CD4-positive, alpha-beta T cell (primary cell): Measurements from ENCODE around the gene RPTOR. TPM values are rescaled to one million over a fixed set of nuclear protein-coding genes. Genes with fewer than 3 reads are reported as not detected.

Experiments
- ATAC-seq: fragments of 200-7000 bp; cut with Tn5 transposase; one replicate; pipeline ENCODE4 v1.10.0; 2022; ENCODE audit warnings: mild to moderate bottlenecking; ENCODE audit not compliant: poor library complexity
- CTCF ChIA-PET: fragments of 350-600 bp; sonication (Branson Sonifier 250); formaldehyde crosslinking; loops from one replicate; lab custom pipeline; 2021; ENCODE audit warnings: antibody characterized with exemption, inconsistent platforms; lab: Charles Lee
- POLR2A ChIA-PET: fragments of 350-600 bp; sonication (Branson Sonifier 250); formaldehyde crosslinking; loops from one replicate; lab custom pipeline; 2021; ENCODE audit warnings: antibody characterized with exemption, inconsistent platforms; lab: Charles Lee
- DNase-seq, 14 experiments: peaks; one replicate each; pipeline ENCODE4 v3.0.0-alpha.2; 2013 to 2020; ENCODE audit warnings: mixed read lengths in 2 of 14
- H3K27ac ChIP-seq, 2 donors: one replicate each; pipeline versions ENCODE4 v1.5.1 to v1.7.0; 2013; ENCODE audit warnings: low read length in 2 of 2, low read depth in 1 of 2, mild to moderate bottlenecking in 1 of 2
- H3K27me3 ChIP-seq, 2 experiments: 1 replicate in 1 of 2; 2 replicates in 1 of 2; pipeline versions ENCODE4 v1.6.1 to v1.7.0; 2013; ENCODE audit warnings: low read length in 2 of 2, control low read depth in 1 of 2, mild to moderate bottlenecking in 1 of 2, moderate library complexity in 1 of 2; ENCODE audit not compliant: insufficient read depth in 2 of 2, control insufficient read depth in 1 of 2
- H3K36me3 ChIP-seq: one replicate; pipeline ENCODE4 v1.6.1; 2013; ENCODE audit warnings: low read length, control low read depth; ENCODE audit not compliant: insufficient read depth
- H3K4me1 ChIP-seq: one replicate; pipeline ENCODE4 v1.6.1; 2013; ENCODE audit warnings: low read length, control low read depth; ENCODE audit not compliant: insufficient read depth
- H3K4me3 ChIP-seq: one replicate; pipeline ENCODE4 v1.5.1; 2013; ENCODE audit warnings: mild to moderate bottlenecking, low read length, moderate library complexity
- H3K9me3 ChIP-seq, 2 experiments: 1 replicate in 1 of 2; 2 replicates in 1 of 2; pipeline versions ENCODE4 v1.6.1 to v1.7.0; 2013; ENCODE audit warnings: low read length in 2 of 2, mild to moderate bottlenecking in 2 of 2, control low read depth in 1 of 2, moderate library complexity in 1 of 2; ENCODE audit not compliant: control insufficient read depth in 1 of 2, insufficient read depth in 1 of 2
- H3K27ac Mint-ChIP-seq: one replicate; pipeline ENCODE4 v1.8.0; 2020; ENCODE audit warnings: mixed read lengths
- H3K27me3 Mint-ChIP-seq: one replicate; pipeline ENCODE4 v1.8.0; 2021; ENCODE audit warnings: mixed read lengths
- H3K36me3 Mint-ChIP-seq: one replicate; pipeline ENCODE4 v1.8.0; 2021; ENCODE audit warnings: low read depth, mixed read lengths
- H3K4me1 Mint-ChIP-seq: one replicate; pipeline ENCODE4 v1.8.0; 2021; ENCODE audit warnings: low read depth, mixed read lengths
- H3K4me3 Mint-ChIP-seq: one replicate; pipeline ENCODE4 v1.8.0; 2020; ENCODE audit warnings: mild to moderate bottlenecking, mixed read lengths
- H3K9me3 Mint-ChIP-seq: one replicate; pipeline ENCODE4 v1.8.0; 2020; ENCODE audit warnings: mixed read lengths
- CTCF ChIP-seq: fragments of 200-600 bp; IDR thresholded peaks from one replicate; pipeline ENCODE4 v1.8.0; 2022; ENCODE audit warnings: antibody characterized with exemption, mild to moderate bottlenecking
- intact Hi-C, 2 experiments: fragments of 100-400 bp; cut with DNase I in 1 of 2; cut with micrococcal nuclease in 1 of 2; formaldehyde crosslinking; loops; one replicate each; pipeline versions ENCODE4 v1.15.1 to v1.9.0; 2023 to 2025; cut with DNase I, micrococcal nuclease
- total RNA-seq, 174 experiments: library from RNA in 2 of 174; stranded (reverse) in 2 of 174; gene quantifications; one replicate each; pipeline ENCODE4 v1.2.3 and lab custom pipeline; 2021 to 2026

Gene RPTOR
- total RNA-seq, 2 experiments from 2014 or later: 45.0 to 47.1 TPM

GRCh38 chr17:80646328-80646727, 101.7 kb downstream of the RPTOR start:
- H3K27ac ChIP-seq: no peak overlapping the region
- Mint-ChIP-seq H3K27ac (no peak overlapping the region), H3K9me3 (peaks cover 4% of the 10 kb centered on the region), H3K36me3 (peaks cover 25% of the 10 kb centered on the region), H3K27me3 (no peaks in the 10 kb centered on the region), H3K4me1 (peaks cover 81% of the 10 kb centered on the region), H3K4me3 (no peak overlapping the region)
- H3K4me1 ChIP-seq: peaks cover 55% of the 10 kb centered on the region
- no peaks in the 10 kb centered on the region for H3K9me3 ChIP-seq
- no peak overlapping the region for H3K4me3 ChIP-seq
- ChIA-PET POLR2A (no interaction called here), CTCF (no interaction called here)
- intact Hi-C loops: no loop called here
- peaks cover 4% of the 10 kb centered on the region for H3K36me3 ChIP-seq
- no peak for TF ChIP-seq CTCF
- ATAC-seq (no peak), DNase-seq (no peak)
- H3K27me3 ChIP-seq: no peaks in the 10 kb centered on the region

- no peak overlapping the region for H3K27ac ChIP-seq
- peak overlapping the region; percentile 59 for H3K4me3 Mint-ChIP-seq
Observed at GRCh38 chr17:80647746-80648145, 103.1 kb downstream of the RPTOR start.

GRCh38 chr17:80649200-80649644, 104.6 kb downstream of the RPTOR start:
- H3K4me1 ChIP-seq: peaks cover 58% of the 10 kb centered on the region
- Mint-ChIP-seq H3K4me3 (peak overlapping the region; percentile 70), H3K27me3 (no peaks in the 10 kb centered on the region), H3K9me3 (peaks cover 4% of the 10 kb centered on the region), H3K36me3 (peaks cover 24% of the 10 kb centered on the region), H3K4me1 (peaks cover 75% of the 10 kb centered on the region), H3K27ac (peak overlapping the region; percentile 85)
- H3K36me3 ChIP-seq: no peaks in the 10 kb centered on the region
- H3K27me3 ChIP-seq: no peaks in the 10 kb centered on the region
- H3K27ac ChIP-seq: peak overlapping the region; percentile 32 to 53
- POLR2A ChIA-PET: interaction anchor here (0.9 to 2.3 kb wide), 11 partner anchors 9 to 194 kb away, joined by 3 to 18 read pairs (median 5); no protein-coding TSS in a partner anchor
- intact Hi-C loops: loop anchor here in 1 of 2 experiments (1.0 kb wide), 1 partner anchor 16 kb away; no protein-coding TSS in a partner anchor
- DNase-seq (no peak), ATAC-seq (no peak)
- peaks cover 0 to 8% of the 10 kb centered on the region in 2 experiments for H3K9me3 ChIP-seq
- CTCF ChIA-PET: interaction anchor here (0.8 to 2.6 kb wide), 5 partner anchors 11 to 242 kb away, joined by 3 to 12 read pairs (median 4); no protein-coding TSS in a partner anchor
- peak overlapping the region; percentile 24 for H3K4me3 ChIP-seq
- no peak for TF ChIP-seq CTCF

More at GRCh38 chr17:80647746-80648145, 103.1 kb downstream of the RPTOR start:
- no peak for TF ChIP-seq CTCF
- Mint-ChIP-seq H3K27ac (peak overlapping the region; percentile 85), H3K4me1 (peaks cover 84% of the 10 kb centered on the region), H3K9me3 (peaks cover 4% of the 10 kb centered on the region), H3K27me3 (no peaks in the 10 kb centered on the region), H3K36me3 (peaks cover 28% of the 10 kb centered on the region)
- Histone ChIP-seq H3K36me3 (peaks cover 4% of the 10 kb centered on the region), H3K4me1 (peaks cover 58% of the 10 kb centered on the region), H3K9me3 (no peaks in the 10 kb centered on the region), H3K27me3 (no peaks in the 10 kb centered on the region), H3K4me3 (no peak overlapping the region)
- ChIA-PET POLR2A (interaction anchor here (0.6 to 2.3 kb wide), 7 partner anchors 9 to 225 kb away, joined by 3 to 7 read pairs (median 3); no protein-coding TSS in a partner anchor), CTCF (interaction anchor here (1.2 kb wide), 1 partner anchor 72 kb away, joined by 5 read pairs; no protein-coding TSS in a partner anchor)
- ATAC-seq: peak; percentile 39
- intact Hi-C loops: no loop called here
- no peak for DNase-seq
